ENCODE results near the gene PIAS1. TPM values are rescaled to one million over a fixed set of nuclear protein-coding genes. Genes with fewer than 3 reads are reported as not detected.
A peak's percentile ranks its signal among the peaks of the same experiment; 100 is the strongest.

Gene PIAS1
- total RNA-seq, 1 donor from 2014 or later: 17.1 TPM

DNA sequence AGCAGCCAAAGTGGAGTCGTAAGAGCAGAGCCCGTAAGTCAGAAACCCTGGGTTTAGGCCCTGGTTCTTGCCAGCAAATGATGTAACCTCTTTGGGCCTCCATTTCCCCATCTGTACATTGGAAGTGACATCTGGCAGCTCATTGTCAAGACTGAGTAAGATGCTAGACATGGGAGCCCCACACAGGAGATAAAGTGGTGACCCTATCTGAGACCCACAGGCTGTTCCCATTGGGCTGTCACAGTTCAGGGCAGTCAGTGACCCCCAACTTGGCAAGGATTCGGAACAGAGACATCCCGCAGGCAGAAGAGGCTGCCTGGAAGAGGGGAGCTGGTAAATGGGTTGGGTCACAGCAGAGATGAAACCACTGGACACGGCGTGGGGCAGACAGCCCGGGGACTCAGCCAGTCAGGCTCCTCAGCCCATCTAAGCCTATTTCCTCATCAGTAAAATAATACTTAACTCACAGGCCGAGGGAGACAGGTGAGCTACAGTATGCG lies 173.6 kb downstream of the PIAS1 start:
- intact Hi-C loops (cut with DNase I): loop anchor here (2.0 to 5.0 kb wide), 2 partner anchors 49 to 685 kb away; partner anchors contain the start of gene MAP2K5
- H3K9me3 ChIP-seq: no peaks in the 10 kb centered on the region
- DNase-seq (ENCODE audit: low spot score in 2 of 2): no peak
- H3K27ac ChIP-seq: no peak overlapping the region
- H3K36me3 ChIP-seq: no peaks in the 10 kb centered on the region
- H3K4me1 ChIP-seq: peaks cover 0 to 13% of the 10 kb centered on the region in 2 donors
- H3K4me3 ChIP-seq: no peak overlapping the region
- no peaks in the 10 kb centered on the region for H3K27me3 ChIP-seq
- TF ChIP-seq, protein P1, sequence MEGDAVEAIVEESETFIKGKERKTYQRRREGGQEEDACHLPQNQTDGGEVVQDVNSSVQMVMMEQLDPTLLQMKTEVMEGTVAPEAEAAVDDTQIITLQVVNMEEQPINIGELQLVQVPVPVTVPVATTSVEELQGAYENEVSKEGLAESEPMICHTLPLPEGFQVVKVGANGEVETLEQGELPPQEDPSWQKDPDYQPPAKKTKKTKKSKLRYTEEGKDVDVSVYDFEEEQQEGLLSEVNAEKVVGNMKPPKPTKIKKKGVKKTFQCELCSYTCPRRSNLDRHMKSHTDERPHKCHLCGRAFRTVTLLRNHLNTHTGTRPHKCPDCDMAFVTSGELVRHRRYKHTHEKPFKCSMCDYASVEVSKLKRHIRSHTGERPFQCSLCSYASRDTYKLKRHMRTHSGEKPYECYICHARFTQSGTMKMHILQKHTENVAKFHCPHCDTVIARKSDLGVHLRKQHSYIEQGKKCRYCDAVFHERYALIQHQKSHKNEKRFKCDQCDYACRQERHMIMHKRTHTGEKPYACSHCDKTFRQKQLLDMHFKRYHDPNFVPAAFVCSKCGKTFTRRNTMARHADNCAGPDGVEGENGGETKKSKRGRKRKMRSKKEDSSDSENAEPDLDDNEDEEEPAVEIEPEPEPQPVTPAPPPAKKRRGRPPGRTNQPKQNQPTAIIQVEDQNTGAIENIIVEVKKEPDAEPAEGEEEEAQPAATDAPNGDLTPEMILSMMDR (IDR thresholded peaks at IDR 0.05): no peak

DNA sequence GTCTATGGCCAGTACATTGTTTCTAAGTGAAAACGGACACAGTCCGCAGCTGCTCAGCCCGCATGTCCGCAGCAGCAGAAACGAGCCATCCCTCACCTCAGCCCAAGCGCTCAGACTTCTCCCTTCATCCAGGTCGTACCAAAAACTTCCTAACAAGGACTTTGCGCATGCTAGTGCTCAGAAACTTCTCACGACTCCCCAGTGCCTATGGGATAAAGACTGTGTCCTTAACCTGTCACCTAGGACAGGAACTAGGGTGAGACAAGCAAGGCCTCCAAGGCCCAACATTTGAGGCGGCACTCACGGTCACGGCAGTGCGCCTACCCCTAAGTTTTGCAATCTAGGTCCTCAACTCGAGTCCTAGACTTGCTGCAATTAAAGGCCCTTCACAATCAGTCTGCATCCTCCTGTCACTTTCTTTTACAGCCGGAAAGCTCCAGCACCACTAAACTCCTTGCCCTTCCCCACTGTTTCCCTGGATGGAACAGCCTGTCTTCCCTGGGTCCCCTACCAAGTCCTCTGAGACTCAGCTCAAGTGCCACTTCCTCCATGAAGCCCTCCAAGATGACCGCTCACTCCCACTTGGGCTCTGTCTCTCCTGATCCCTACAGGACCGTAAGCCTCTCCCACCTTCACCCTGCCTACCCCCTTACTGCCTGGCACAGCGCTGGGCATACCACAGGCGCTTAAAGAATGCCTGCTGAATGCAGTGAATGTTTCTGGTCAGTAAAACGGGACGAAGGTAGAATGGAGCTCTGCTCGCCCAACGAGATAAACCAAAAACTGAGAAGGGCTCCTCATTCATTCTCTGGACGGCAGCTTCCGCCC lies 174.2 kb downstream of the PIAS1 start:
- Histone ChIP-seq H3K9me3 (no peaks in the 10 kb centered on the region), H3K36me3 (no peaks in the 10 kb centered on the region), H3K4me1 (peaks cover 0 to 13% of the 10 kb centered on the region in 2 donors), H3K4me3 (peak overlapping the region; percentile 96), H3K27me3 (no peaks in the 10 kb centered on the region), H3K27ac (no peak overlapping the region)
- DNase-seq (ENCODE audit: low spot score in 2 of 2): peak in 1 of 2 donors; percentile 62
- intact Hi-C loops (cut with DNase I): loop anchor here (2.0 to 5.0 kb wide), 2 partner anchors 50 to 686 kb away; partner anchors contain the start of gene MAP2K5
- TF ChIP-seq, protein P1 (IDR thresholded peaks at IDR 0.05): no peak

DNA sequence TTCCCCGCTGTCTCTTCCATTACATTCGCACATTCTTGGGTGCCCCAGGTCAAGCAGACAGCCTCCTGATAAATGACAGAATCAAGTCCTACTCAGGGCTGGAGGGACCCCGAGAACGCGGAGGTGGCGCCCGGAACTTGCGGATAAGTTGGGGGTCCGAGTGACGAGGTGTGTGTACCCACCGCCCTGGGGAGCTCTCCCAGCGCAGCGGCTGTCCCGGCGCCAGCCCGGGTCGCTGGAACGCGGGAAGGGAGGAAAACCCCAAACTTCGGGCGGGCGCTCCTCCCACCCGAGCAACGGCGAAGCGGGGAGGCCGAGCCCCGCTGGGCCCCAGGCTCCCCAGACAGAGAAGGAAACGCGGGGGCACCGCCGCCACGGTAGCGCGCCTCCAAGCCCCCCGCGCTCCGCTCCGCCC lies 174.9 kb downstream of the PIAS1 start:
- Histone ChIP-seq H3K27ac (peak overlapping the region; percentile 57 to 67), H3K27me3 (no peaks in the 10 kb centered on the region), H3K9me3 (no peaks in the 10 kb centered on the region), H3K4me1 (peaks cover 0 to 13% of the 10 kb centered on the region in 2 donors), H3K36me3 (no peaks in the 10 kb centered on the region), H3K4me3 (peak overlapping the region; percentile 96)
- TF ChIP-seq, protein P1 (IDR thresholded peaks at IDR 0.05): no peak
- DNase-seq (ENCODE audit: low spot score in 2 of 2): peak in 1 of 2 donors; percentile 66
- intact Hi-C loops (cut with DNase I): loop anchor here (2.0 to 5.0 kb wide), 2 partner anchors 50 to 687 kb away; partner anchors contain the start of gene MAP2K5

DNA sequence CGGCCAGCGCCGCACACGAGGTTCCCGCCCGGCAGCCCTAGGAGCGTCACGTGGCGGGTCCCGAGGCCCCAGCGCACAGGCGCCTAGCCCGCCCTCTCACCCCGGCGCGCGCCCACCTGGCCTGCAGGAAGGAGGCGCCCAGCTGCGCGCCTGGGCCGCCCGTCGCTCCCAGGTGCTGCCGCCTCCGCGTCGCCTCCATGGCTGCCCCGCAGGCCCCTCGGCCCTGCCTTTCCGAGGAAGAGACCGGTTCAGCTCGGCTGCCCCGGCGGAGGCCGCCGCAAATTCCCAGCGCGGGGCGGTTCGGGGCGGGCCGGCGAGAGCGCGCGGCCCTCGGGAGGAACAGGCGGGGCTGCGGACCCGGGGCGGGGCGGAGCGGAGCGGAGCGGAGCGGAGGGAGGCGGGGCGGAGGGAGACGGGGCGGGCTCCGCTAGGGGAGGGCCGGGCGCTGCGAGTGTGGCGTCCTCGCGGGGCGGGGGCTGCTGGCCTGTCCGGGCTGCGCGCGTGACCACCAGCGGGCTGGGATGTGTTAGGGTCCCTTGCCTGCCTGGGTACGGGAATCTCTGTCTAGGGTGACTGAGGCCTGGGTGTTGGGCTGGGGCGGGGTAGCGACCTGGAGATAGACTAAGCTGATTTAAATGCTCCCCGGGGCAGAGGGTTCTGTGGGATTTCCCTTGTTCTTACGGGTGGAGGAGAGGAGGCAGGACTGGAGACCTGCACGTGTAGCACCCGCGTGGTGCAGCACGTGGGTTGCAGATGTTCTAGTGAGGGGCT lies 175.5 kb downstream of the PIAS1 start, which contains the start of gene CLN6:
Gene CLN6 (minus strand): TSS at position 343 of the 771 bp plus-strand sequence. CDS start 144 bp downstream, at position 199.
- H3K4me3 ChIP-seq: peak within 1 kb of the TSS; percentile 96
- peak within 1 kb of the TSS; percentile 57 to 67 for H3K27ac ChIP-seq
- no peaks in the 10 kb centered on the region for H3K9me3 ChIP-seq
- H3K4me1 ChIP-seq: peaks cover 0 to 13% of the 10 kb centered on the region in 2 donors
- DNase-seq (ENCODE audit: low spot score in 2 of 2): peak; percentile 46 to 85
- intact Hi-C loops (cut with DNase I): loop anchor here (2.0 to 5.0 kb wide), 2 partner anchors 51 to 687 kb away; partner anchors contain the start of gene MAP2K5
- no peaks in the 10 kb centered on the region for H3K27me3 ChIP-seq
- H3K36me3 ChIP-seq: no peaks in the 10 kb centered on the region
- TF ChIP-seq, protein P1 (IDR thresholded peaks at IDR 0.05): no peak
